GM19468 (cell line): Measurements from ENCODE around the gene RAMP3.

Experiments used
- ATAC-seq: cut with Tn5 transposase; IDR thresholded peaks from one replicate; pipeline ENCODE4 v1.9.1; 2021; ENCODE audit warnings: mild to moderate bottlenecking, moderate library complexity, moderate number of reproducible peaks; ENCODE audit not compliant: unreplicated experiment; ENCODE audit errors: extremely low read depth

Gene RAMP3

DNA sequence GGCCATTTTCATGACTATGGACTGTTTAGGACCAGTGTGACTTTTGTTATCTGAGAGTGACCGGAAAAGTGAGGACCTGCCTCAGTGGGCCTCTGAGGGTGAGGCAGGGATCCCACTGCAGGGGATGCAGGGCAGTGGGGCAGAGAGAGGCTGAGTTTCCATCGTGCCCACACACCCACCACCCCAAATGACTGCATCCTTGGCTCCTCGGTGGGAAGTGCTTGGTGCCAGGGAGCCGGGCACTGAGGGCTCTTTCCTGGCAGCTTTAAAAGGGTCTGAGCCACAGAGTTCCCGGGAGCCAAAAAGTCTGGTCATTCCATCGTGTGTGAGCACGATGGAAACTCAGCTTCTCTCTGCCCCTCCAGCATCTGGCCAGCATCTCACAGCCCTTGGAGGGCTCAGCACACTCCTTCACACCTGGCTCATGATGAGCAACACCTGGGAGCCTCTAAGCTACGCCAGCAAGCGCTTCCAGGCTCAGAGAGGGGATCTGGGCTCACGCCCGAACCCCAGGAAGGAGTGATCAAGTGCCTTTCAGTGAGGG is 59.1 kb downstream of the RAMP3 start:
- ATAC-seq = no peak

DNA sequence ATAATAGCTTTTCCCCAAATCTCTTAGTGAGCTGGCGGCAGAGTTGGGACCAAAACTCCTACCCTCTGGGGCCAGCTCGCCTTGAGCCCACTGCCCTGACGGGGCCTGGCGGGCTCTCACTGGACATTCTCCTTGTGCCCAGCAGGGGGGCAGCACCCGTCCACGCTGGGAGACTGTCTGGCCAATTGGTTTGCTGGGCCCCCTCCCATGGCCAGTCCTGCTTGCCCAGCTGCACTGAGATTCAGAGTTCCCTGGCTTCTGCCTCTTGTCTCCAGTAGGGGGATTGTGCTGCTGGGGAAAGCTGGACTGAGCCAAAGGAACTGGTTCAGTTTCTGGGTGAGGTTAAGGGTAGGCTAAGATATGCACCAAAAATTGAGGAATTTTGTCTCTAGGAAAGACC is 59.8 kb downstream of the RAMP3 start:
- no peak for ATAC-seq

DNA sequence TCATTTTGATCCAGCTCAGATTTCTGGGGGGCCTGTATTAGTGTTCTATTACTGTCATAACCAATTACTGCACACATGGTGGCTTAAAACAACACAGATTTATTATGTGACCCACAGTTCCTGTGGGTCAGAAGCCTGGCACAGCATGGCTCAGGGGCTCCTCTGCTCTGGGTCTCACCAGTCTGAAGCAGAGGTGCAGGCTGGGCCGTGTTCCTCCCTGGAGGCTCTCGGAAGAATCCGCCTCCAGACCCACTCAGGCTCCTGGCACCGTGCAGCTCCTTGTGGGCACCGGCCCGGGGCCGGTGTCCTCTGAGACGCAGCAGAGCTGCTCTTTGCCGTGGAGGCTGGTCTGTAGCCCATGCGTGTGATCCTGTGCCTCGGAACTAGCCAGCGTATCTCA is 61.5 kb downstream of the RAMP3 start:
- no peak for ATAC-seq

DNA sequence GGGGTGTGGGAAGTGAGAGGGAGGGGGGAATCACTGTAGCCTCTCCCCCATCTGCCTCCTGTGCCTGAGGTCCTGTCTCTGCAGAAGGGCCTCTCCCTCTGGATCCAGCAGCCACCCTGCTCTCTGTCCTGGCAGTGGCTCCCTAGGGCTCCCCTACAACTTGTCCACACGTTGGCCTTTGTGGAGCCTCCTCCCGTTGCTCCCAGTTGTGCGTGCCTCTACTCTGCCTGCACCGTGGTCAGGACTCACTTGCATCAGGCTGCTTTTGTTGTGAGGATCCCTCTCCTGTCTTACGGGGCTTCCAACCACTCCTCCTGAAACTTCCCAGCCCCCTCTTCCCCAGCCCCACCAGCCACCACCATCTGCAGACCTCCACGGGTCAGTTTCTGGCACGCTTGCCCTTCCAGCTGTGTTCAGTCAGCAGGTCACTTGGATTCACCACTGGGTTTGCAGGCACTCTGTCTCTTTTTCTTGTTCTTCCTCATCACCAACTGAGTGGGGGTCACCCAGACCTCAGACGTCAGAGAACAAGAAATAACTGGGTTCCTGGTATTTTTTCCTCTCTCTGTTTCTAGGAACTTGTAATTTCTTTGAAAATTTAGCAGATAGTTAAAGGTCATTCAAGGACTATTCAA is 62.3 kb downstream of the RAMP3 start:
- ATAC-seq = no peak

DNA sequence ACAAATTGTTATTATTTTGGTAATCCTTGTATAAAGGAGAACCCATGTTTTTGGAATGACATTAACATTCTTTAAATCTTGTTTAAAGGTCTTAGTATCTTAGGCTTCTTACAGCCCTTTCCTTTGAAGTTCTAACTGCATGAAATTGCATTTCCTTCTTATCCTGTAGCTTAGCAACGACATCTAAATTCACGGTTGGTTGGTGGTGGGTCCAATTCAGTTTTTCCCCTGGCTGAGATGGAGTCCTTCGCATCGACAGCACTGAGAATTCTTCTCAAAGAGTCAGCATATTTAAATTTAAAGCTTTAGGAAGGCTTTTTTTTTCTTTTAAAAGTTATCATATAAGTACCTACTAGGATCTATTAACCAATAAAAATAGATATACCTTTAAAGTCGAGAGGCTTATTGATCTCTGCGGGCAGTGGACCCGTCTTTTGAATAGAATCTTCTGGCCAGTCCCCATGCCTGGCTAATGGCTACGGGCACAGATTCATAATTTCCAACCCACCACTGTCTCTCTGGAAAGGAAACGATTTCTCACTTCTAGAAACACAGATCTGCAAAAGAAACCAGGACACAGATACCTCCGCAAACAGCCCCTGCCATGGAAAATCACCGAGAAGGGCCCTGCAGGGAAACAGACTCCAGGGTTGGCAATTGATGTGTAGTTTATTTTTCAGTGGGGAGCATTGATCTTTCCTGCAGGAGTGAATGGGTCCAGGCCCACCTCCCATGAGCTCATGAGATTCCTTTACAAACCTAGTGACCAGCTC is 63.4 kb downstream of the RAMP3 start:
- ATAC-seq = no peak

DNA sequence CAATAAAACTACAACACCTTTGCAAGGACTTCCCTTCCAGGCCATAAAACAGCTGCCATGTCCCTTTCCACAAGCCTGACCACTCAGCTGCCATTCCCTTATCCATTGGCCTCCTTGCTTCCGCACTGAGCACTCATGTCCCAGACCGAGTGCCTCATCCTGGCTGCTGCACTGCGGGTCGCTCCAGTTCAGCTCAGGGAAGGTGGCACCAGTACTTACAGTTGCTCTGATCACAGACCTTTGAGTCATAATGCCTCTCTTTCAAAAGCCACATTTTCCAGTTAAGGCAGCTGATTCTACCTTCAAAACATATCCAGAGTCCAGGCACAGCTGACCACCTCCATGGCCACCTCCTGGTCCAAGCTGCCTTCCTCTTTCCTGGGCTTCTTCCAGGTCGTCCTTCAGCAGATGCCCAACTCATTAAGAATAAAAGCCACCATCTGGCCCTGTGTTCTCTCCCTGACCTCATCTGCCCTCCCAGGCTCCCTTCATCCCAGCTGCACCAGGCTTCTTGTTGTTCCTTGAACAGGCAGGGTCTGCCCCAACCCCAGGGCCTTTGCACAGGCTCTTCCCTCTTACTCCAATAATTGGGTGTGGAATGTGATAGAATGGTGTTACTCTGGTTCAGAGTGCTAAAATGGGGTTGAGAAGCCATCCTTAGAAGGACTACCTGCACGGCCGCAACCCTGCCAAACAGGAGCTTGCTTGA is 64.5 kb downstream of the RAMP3 start:
- ATAC-seq = no peak

DNA sequence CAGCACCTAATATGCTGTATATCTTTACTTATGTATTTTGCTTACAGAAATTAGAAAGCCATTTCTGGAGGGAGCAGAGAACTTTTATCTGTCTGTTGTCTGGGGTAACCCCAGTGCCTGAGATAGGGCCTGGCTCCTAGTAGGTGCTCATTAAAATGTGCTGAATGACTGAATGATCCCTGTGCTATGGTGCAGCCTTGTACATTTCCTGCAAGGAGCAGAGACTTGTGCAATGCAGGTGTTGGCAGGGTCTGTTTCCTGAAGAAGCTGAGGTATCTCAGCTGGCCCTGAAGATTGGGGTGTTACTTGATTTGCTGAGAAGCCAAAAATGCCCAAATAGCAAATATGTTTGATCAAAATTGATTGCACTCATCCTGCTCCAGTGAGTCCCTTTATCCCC is 65.5 kb downstream of the RAMP3 start:
- ATAC-seq = no peak

DNA sequence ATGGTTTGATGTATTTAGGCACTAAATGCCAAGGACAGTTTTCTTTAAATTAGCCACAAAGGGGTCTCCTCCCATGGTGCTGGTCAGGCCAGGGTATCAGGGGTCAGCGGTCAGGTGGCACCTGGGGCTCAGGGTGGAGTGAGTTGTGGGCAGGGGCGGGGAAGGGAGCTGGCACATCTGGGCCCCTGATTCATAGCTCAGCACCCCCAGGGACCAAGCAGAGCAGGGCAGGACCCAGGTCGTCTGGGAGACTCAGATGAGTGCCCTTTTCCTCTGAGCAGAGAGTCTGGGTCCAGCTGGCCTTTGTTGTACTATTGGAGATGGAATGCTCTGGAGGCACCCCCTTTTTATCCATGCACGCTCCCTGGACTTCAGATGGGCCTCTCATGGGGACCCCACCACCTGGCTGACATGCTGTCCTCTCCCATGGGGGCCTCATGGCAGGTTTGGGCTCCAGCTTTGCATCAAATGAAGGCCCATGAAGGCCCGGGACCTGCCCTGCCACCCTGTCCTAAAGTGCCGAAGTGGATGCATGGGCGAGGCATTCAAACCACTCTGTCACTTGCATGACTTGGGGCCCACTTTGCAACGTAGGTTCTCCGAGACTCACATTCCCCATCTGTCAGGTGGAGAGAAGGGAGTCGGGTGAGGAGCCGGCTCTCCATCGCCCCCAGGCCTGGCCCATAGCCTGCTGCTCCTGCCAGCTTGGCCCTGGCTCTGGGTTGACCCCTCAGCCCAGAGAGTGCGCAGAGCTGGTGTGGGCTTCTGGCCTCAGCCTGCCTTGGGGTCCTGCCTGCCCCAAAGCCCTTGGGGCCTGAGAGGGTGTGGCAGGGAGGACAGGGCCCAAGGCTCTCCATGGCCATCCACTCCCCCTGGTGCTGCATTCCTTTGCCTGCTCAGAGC is 66.4 kb downstream of the RAMP3 start:
- no peak for ATAC-seq

DNA sequence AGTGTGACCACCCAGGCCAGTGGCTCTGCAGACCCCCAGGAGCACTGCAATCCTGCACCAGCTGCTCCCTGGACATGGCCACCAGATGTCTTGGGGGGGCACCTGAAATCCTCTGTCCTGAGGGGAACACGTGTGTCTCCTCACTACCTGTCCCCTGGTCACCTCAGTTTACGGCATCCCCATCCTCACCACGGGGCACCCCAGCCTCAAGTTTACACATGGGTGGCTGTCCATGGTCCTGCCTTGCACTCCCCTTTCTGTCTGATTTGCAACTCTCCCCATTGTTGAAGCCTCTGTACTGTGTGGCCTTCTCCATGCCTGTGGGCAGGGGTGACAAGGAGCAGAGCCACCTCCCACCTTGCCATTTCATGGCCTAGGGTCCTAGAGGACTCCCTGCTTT is 67.2 kb downstream of the RAMP3 start:
- ATAC-seq = no peak

DNA sequence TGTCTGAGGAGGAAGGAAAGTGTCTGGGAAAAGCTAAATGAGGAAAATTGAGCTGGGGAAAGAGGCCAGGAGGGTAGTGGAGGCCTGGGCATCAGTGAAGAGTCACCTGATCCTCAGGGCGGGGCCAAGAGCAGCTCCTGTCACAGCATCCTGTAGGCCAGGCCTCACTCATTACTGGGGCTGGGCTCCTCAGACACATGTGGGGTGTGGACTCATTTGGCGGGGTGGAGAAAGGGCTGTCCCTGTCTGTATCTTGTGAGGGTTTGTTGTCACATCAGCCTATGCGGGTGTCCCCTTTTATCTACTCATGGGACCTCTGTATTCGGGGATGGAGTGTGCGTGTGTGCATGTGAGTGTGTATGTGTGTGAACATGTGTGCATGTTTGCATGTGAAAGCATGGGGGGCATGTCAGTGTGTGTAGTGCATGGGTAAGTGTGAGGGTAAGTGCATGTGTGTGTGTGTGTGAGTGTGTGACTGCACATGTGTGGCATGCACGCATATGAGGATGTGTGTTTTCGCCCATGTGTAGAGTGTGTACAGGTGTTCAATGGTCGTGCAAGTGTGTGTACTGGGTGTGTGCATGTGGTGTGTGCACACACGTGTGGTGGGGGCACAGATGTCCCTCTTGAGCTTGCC is 67.8 kb downstream of the RAMP3 start:
- ATAC-seq = no peak

DNA sequence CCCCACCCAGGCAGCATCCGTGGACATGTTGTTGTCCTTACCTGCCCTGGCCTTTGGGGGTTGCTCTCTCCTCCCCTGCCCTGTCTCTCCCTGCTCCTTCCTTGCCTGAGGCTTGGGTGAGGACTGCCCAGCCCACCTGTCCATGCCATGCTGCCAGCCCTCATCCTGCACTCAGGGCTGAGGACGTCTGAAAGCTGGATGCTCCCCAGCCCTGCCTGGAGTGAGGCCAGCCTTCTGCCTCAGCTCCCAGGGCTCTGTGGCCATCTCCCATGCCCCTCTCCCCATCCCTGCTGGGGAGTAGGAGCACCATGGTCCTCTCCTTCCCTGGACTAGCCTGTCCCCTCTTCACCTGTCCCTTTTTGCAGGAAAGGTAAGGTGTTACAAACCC is 68.4 kb downstream of the RAMP3 start:
- ATAC-seq = no peak

DNA sequence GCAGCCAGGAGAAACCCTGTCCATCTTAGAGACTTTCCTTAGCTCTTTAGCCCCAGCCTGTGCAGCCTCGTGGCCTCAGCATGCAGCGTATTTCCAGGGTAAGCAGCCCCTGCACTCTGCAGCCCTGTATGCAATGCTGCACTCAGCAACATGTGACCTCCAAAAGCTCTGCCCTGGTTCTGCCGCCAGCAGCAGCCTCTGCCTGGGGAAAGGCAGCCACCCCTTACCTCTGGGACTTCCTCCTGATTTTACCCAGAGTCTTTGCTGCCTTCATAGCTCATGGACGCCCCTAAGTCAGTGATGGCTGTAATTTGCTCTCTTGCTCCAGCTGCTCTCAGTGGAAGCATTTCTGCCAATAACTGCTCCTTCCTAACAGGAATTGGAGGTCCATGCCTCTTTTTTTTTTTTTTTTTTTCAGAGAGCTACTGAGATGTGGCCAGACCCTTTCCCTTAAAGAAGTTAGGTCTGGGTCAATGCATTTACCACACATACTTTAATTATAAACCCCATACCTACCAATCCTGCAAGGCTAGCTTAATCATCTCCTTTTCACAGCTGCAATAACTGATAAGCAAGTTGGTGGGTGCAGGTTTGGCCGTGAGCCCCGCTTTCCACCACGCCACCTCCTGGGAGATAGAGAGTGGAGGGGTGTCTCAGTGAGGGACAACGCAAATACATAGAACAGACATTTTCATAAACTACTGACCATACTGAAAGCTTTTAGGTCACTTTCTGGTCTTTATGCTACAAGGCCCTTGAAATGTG is 71.7 kb downstream of the RAMP3 start:
- ATAC-seq = no peak

DNA sequence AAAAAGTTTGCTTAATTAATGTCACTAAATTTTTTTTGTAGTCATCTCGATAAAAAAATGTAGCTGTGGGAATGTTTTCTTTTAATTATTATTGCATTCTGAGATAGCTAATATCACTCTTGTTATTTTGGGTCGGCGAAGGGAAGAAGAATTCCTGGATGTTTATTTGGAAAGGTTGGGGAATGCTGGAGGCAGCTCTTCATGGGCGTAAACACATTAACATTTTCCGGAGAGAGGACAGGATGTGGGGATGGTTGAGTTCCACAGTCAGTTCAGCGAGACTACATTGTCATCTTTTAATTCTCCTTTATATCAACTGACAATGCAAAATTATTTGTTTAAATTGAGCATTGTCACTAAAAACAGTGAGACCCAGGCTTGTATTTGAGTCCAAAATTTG is 72.5 kb downstream of the RAMP3 start:
- no peak for ATAC-seq

DNA sequence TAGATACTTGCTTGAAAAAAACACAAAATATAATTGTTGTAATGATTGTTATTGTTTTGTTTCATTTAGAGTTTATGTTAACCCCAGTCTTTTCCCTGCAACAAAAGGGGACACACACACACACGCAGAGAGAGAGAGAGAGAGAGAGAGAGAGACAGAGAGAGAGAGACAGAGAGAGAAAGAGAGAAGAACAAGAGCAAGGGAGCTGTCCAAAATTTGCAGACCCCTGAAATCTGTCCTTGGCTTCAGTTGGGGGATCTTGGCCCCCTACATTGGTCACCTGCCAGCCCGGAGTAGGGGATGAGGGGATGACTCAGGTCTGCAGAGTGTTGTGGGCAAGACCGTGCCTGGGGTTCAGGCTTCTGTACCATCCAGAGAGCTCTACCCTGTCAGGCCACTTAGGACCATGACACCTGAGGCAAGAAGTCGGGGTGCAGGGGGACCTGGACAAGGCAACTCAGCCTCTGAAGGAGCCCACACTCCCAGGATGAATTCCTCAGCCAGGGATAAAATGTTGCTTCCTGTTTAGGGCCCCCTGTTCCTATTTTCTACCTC is 73.1 kb downstream of the RAMP3 start:
- ATAC-seq = no peak

DNA sequence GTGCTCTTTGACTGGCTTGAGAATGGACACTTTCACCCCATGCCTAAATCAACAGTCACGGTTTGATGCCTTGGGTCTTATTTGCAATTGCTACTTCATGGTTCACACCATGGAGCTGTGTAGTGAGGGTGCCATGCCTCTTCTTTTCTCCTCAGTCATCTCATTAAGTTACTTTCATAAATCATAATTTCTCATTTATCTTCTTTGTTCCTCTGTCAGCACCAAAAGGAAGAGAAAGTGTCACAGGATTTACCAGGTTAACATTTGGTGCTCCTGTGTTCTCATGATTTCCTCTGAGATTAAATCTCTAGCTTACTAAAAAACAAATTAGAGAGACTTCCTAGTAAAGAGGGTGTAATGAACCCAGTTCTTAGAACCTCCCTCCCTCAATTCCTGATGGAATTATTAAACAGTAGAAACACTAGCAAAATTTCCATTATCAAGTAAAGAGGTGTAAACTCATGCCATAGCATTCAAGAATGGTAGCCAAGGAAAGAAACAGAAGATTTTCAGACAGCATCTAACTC is 75.7 kb downstream of the RAMP3 start:
- ATAC-seq = no peak
